Hematopoietic multipotent progenitor cell treated with erythropoietin and hydrocortisone succinate and interleukin-3 and kit ligand, for 8 days (in vitro differentiated cells): ENCODE data around the gene GLOD5.

Experiments used
- DNase-seq: peaks from one replicate; pipeline ENCODE4 v3.0.0-alpha.2; 2015

Gene GLOD5

GRCh38 chrX:48769230-48769629 is 7.7 kb downstream of the GLOD5 start:
- DNase-seq: no peak

GRCh38 chrX:48770296-48770695 is 8.7 kb downstream of the GLOD5 start:
- DNase-seq: no peak

GRCh38 chrX:48772602-48773001 is 11.1 kb downstream of the GLOD5 start:
- no peak for DNase-seq

GRCh38 chrX:48776818-48777439 is 15.4 kb downstream of the GLOD5 start:
- DNase-seq: no peak

- no peak for DNase-seq
These were observed 17.9 kb downstream of the GLOD5 start for GRCh38 chrX:48779399-48779798.

GRCh38 chrX:48781705-48782104 is 20.2 kb downstream of the GLOD5 start:
- DNase-seq: no peak

GRCh38 chrX:48782216-48782615 is 20.7 kb downstream of the GLOD5 start:
- no peak for DNase-seq

- DNase-seq: peak; percentile 95
These were observed 21.2 kb downstream of the GLOD5 start for GRCh38 chrX:48782795-48783194.

- DNase-seq: peak; percentile 52
These were observed 23.2 kb downstream of the GLOD5 start for GRCh38 chrX:48784726-48785125.

GRCh38 chrX:48785186-48785539 is 23.6 kb downstream of the GLOD5 start:
- DNase-seq: peak; percentile 42

- DNase-seq: peak; percentile 90
These were observed 24.1 kb downstream of the GLOD5 start for GRCh38 chrX:48785540-48786214.

- peak; percentile 86 for DNase-seq
These were observed 24.8 kb downstream of the GLOD5 start, which contains the start of gene GATA1 for GRCh38 chrX:48786341-48786800. Gene GATA1 (plus strand): TSS chrX:48786590. CDS start chrX:48791110, 4,520 bp downstream.

GRCh38 chrX:48786825-48787504 is 25.4 kb downstream of the GLOD5 start:
- DNase-seq: no peak

- peak; percentile 70 for DNase-seq
These were observed 26.2 kb downstream of the GLOD5 start for GRCh38 chrX:48787505-48788443.

GRCh38 chrX:48789366-48790220 is 28.0 kb downstream of the GLOD5 start:
- peak; percentile 76 for DNase-seq

GRCh38 chrX:48790477-48790876 is 28.9 kb downstream of the GLOD5 start:
- no peak for DNase-seq

GRCh38 chrX:48791063-48791820 is 29.7 kb downstream of the GLOD5 start:
- DNase-seq: no peak

- no peak for DNase-seq
These were observed 30.7 kb downstream of the GLOD5 start for GRCh38 chrX:48792219-48792618.

GRCh38 chrX:48793935-48794334 is 32.4 kb downstream of the GLOD5 start:
- DNase-seq: no peak

GRCh38 chrX:48794340-48794910 is 32.9 kb downstream of the GLOD5 start:
- peak; percentile 80 for DNase-seq
